ENCODE results near the gene NRP1. TPM values are rescaled to one million over a fixed set of nuclear protein-coding genes. Genes with fewer than 3 reads are reported as not detected.

NRP1 gene
- total RNA-seq, 2 donors from 2014 or later, result 0.33 to 1.5 TPM

DNA sequence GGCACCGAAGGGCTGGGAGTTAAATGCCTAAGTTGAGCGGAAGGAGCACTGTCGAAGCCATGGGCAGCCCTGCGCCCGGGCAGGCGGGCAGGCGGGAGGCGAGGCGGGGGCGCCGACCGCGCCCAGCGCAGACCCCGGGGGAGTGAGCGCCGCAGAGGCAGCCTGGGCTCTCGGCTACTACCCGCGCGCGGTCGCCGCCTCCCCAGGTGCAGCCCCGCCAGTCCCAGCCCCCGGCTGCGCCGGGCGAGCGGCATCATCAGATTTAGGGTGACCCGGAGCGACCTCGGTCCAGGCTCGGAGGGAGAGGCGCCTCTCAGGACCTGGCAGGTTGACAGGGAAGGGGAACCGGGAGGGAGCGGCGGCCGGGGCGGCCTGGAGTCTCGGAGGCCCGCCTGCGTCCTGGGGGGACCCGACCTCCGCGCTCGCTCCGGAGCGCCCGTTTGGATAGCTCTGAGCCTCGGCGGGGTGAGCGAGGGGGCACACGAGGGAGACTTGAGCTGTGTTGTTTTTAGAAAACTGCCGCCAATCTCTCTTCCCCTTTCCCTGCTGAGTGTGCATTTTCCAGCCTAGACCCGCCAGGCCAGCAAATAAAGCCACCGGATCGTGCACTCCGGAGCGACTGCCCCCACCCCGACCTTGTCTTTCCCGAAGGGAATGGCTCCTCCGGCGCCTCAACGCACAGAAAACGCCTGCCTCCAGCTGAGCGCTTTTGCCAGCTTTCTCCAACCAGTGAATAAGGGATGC lies 2.3 kb upstream of the NRP1 start:
- DNase-seq (ENCODE audit: low spot score) (no peak), ATAC-seq (peak in 1 of 2 donors; percentile 12)
- peaks cover 6 to 11% of the 10 kb centered on the region in 2 donors for H3K4me1 Mint-ChIP-seq (ENCODE audit: low read depth in 2 of 2)
- no peak overlapping the region for H3K4me3 Mint-ChIP-seq
- no peaks in the 10 kb centered on the region for H3K9me3 Mint-ChIP-seq
- H3K27me3 Mint-ChIP-seq, result peaks cover 37 to 50% of the 10 kb centered on the region in 2 donors
- no peaks in the 10 kb centered on the region for H3K36me3 Mint-ChIP-seq
- no peak overlapping the region for H3K27ac Mint-ChIP-seq

- Mint-ChIP-seq H3K36me3 (no peaks in the 10 kb centered on the region), H3K4me3 (no peak overlapping the region), H3K27me3 (peaks cover 42 to 58% of the 10 kb centered on the region in 2 donors), H3K4me1 (ENCODE audit: low read depth in 2 of 2) (peaks cover 6 to 11% of the 10 kb centered on the region in 2 donors), H3K9me3 (no peaks in the 10 kb centered on the region), H3K27ac (no peak overlapping the region)
- DNase-seq (ENCODE audit: low spot score) (no peak), ATAC-seq (no peak)
Observed at GRCh38 chr10:33335801-33336581, 1.5 kb upstream of the NRP1 start.

DNA sequence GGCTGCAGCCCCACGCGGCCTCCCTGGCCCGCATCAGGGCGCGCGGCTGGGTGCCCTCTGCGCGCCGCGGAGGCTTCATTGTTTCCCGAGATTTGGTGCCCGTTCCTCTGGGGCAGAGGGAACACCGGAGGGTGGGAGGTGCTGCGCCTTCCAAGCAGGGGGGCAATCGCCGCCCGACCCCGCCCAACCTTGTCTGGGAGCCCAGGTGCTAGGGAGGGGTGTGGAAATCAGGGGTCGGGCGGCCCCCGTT lies 1.0 kb upstream of the NRP1 start:
- no peaks in the 10 kb centered on the region for H3K36me3 Mint-ChIP-seq
- DNase-seq (ENCODE audit: low spot score), result no peak
- peak in 1 of 2 donors; percentile 15 for ATAC-seq
- H3K9me3 Mint-ChIP-seq, result no peaks in the 10 kb centered on the region
- H3K27ac Mint-ChIP-seq, result no peak overlapping the region
- no peak overlapping the region for H3K4me3 Mint-ChIP-seq
- H3K4me1 Mint-ChIP-seq (ENCODE audit: low read depth in 2 of 2), result peaks cover 6 to 11% of the 10 kb centered on the region in 2 donors
- H3K27me3 Mint-ChIP-seq, result peaks cover 44 to 63% of the 10 kb centered on the region in 2 donors

DNA sequence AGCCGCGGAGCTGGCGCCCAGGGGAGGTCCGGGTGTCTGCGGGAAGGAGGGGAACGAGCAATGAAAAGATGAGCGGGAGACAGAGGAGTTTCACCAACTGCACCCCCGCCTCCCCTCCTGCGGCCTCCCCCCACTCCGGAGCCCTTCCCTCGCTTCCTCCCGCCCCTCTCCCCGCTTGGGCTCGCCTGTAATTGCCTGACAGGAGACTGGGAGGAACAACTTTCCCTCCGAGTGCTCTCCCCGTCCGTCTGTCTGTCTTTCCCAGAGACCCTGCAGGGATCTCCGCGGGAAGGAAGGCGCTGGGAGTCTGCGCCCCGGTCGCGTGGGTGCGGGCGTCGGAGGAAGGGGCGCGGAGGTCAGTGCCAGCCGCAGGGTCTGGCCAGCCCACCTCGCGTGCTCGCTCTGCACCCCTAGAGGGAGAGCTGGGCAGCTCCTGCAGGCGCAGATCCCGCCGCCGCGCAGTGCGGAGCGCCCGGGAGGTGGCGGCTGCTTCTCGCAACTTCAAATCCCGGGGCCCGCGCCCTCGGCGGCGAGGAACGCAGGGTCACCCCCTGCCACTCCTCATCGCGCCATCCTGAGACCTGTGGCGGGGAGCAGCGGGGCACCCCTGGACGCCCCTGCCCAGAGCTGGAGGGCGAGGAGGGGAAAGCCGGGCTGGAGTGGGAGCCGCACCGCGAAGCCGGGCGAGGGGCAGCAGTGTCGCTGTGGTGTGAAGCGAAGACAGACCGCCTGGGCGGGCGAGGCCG lies 511 bp upstream of the NRP1 start:
- no peaks in the 10 kb centered on the region for H3K9me3 Mint-ChIP-seq

GRCh38 chr10:33333260-33334101 lies 986 bp downstream of the NRP1 start:
- H3K4me3 Mint-ChIP-seq, result peak overlapping the region; percentile 82
- H3K9me3 Mint-ChIP-seq, result no peaks in the 10 kb centered on the region
- no peak for DNase-seq (ENCODE audit: low spot score)
- H3K4me1 Mint-ChIP-seq (ENCODE audit: low read depth in 2 of 2), result peaks cover 6 to 11% of the 10 kb centered on the region in 2 donors
- peak; percentile 58 to 60 for ATAC-seq
- peaks cover 46 to 69% of the 10 kb centered on the region in 2 donors for H3K27me3 Mint-ChIP-seq
- H3K27ac Mint-ChIP-seq, result peak overlapping the region in 1 of 2 donors; percentile 51
- no peaks in the 10 kb centered on the region for H3K36me3 Mint-ChIP-seq

More for the DNA sequence above, 511 bp upstream of the NRP1 start:
- Mint-ChIP-seq H3K36me3 (no peaks in the 10 kb centered on the region), H3K27me3 (peaks cover 49 to 68% of the 10 kb centered on the region in 2 donors), H3K4me3 (peak overlapping the region; percentile 82), H3K27ac (no peak overlapping the region), H3K4me1 (ENCODE audit: low read depth in 2 of 2) (peaks cover 6 to 11% of the 10 kb centered on the region in 2 donors)
- ATAC-seq (peak; percentile 45 to 66), DNase-seq (ENCODE audit: low spot score) (no peak)

- H3K4me3 Mint-ChIP-seq, result no peak overlapping the region
- H3K27me3 Mint-ChIP-seq, result peaks cover 48 to 70% of the 10 kb centered on the region in 2 donors
- ATAC-seq (no peak), DNase-seq (ENCODE audit: low spot score) (no peak)
- H3K36me3 Mint-ChIP-seq, result no peaks in the 10 kb centered on the region
- no peak overlapping the region for H3K27ac Mint-ChIP-seq
- peaks cover 6 to 11% of the 10 kb centered on the region in 2 donors for H3K4me1 Mint-ChIP-seq (ENCODE audit: low read depth in 2 of 2)
- no peaks in the 10 kb centered on the region for H3K9me3 Mint-ChIP-seq
Observed at GRCh38 chr10:33332183-33333065, 2.0 kb downstream of the NRP1 start.

DNA sequence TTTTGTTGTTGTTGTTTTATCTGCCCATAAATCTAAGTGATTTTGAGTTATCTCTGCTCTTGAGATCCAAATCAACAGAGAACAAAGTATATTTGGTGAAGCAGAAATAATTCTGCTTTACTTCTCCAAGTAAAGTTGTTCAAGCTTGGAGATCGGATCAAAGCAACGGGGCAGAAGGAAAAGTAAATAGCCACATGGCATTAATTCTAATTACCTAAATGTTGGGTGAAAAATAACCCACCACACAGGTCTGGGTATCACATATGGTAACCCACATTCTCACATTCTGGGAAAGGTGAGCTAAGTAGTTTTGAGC lies 3.1 kb downstream of the NRP1 start:
- H3K27me3 Mint-ChIP-seq, result peaks cover 43 to 74% of the 10 kb centered on the region in 2 donors
- no peaks in the 10 kb centered on the region for H3K9me3 Mint-ChIP-seq
- no peak overlapping the region for H3K4me3 Mint-ChIP-seq
- no peak for ATAC-seq
- peaks cover 6 to 11% of the 10 kb centered on the region in 2 donors for H3K4me1 Mint-ChIP-seq (ENCODE audit: low read depth in 2 of 2)
- no peaks in the 10 kb centered on the region for H3K36me3 Mint-ChIP-seq
- DNase-seq (ENCODE audit: low spot score), result no peak
- H3K27ac Mint-ChIP-seq, result no peak overlapping the region

DNA sequence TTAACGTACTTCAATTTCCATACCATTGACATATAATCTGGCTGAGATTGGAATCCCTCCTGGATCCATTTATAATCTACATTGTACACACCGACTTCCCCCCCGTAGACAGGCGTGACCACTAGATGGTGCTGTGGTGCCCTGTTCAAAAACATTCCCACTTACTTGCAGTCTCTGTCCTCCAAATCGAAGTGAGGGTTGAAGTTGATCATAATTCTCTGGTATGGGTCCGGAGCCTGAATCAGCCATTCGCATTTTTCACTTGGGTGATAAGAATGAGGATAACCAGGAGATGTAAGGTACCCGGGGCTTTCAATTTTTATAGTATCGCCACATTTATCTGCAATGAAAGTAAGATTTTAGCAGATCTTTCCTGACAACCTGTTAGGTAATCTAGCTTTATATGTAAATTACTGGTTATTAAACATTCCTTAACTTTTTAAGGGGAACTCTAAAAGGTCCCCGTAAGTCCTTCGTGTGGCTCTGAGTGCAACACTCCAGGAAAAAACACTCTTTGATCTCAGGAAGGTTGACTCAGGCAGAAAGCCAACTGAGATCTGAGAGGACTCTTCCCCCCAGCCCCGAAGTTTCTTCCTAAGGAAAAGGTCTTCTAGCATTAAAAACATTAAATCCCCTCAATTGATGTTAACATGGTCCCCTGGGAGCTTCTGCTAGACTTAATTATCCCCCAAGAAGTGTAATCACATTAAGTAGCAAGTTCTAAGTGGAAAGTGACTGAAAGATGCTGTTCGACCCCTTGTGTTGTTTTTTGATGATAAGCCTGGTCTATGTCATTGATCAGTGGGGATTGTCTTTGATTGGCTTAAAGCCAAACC lies 3.7 kb downstream of the NRP1 start:
- H3K27ac Mint-ChIP-seq, result no peak overlapping the region
- peaks cover 6 to 11% of the 10 kb centered on the region in 2 donors for H3K4me1 Mint-ChIP-seq (ENCODE audit: low read depth in 2 of 2)
- H3K9me3 Mint-ChIP-seq, result no peaks in the 10 kb centered on the region
- H3K27me3 Mint-ChIP-seq, result peaks cover 41 to 80% of the 10 kb centered on the region in 2 donors
- ATAC-seq (peak; percentile 67 to 69), DNase-seq (ENCODE audit: low spot score) (peak; percentile 78)
- no peaks in the 10 kb centered on the region for H3K36me3 Mint-ChIP-seq
- H3K4me3 Mint-ChIP-seq, result no peak overlapping the region

GRCh38 chr10:33329178-33329577 lies 5.3 kb downstream of the NRP1 start:
- peaks cover 41 to 82% of the 10 kb centered on the region in 2 donors for H3K27me3 Mint-ChIP-seq
- H3K27ac Mint-ChIP-seq, result no peak overlapping the region
- no peaks in the 10 kb centered on the region for H3K9me3 Mint-ChIP-seq
- no peaks in the 10 kb centered on the region for H3K36me3 Mint-ChIP-seq
- H3K4me1 Mint-ChIP-seq (ENCODE audit: low read depth in 2 of 2), result peaks cover 6 to 11% of the 10 kb centered on the region in 2 donors
- DNase-seq (ENCODE audit: low spot score), result no peak
- ATAC-seq, result no peak
- no peak overlapping the region for H3K4me3 Mint-ChIP-seq

- H3K9me3 Mint-ChIP-seq, result no peaks in the 10 kb centered on the region
- DNase-seq (ENCODE audit: low spot score), result no peak
- no peak overlapping the region for H3K4me3 Mint-ChIP-seq
- no peak for ATAC-seq
- H3K36me3 Mint-ChIP-seq, result no peaks in the 10 kb centered on the region
- H3K4me1 Mint-ChIP-seq (ENCODE audit: low read depth in 2 of 2), result peaks cover 0 to 3% of the 10 kb centered on the region in 2 donors
- peaks cover 37 to 81% of the 10 kb centered on the region in 2 donors for H3K27me3 Mint-ChIP-seq
- H3K27ac Mint-ChIP-seq, result no peak overlapping the region
Observed at GRCh38 chr10:33328253-33328652, 6.2 kb downstream of the NRP1 start.

DNA sequence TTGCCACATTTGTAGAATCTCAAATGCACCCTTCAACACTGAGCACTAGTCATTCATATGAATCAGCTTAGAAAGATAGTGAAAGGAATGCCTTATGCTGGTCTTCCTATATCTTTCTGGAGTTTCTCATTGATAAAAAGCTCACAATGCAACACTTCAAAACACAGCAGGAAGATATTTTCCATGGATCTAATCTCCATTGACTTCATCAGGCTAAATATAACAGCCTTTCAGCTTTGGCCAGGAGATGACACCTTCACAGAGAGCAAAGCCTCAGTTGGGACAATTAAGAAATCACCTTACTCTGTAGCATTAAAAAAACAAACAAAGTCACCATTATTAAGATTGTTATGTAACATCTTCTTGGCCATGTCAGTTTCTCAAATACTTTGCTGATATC lies 6.7 kb downstream of the NRP1 start:
- peaks cover 35 to 78% of the 10 kb centered on the region in 2 donors for H3K27me3 Mint-ChIP-seq
- no peak overlapping the region for H3K27ac Mint-ChIP-seq
- H3K36me3 Mint-ChIP-seq, result no peaks in the 10 kb centered on the region
- H3K4me1 Mint-ChIP-seq (ENCODE audit: low read depth in 2 of 2), result no peaks in the 10 kb centered on the region
- DNase-seq (ENCODE audit: low spot score) (no peak), ATAC-seq (no peak)
- H3K9me3 Mint-ChIP-seq, result no peaks in the 10 kb centered on the region
- H3K4me3 Mint-ChIP-seq, result no peak overlapping the region

DNA sequence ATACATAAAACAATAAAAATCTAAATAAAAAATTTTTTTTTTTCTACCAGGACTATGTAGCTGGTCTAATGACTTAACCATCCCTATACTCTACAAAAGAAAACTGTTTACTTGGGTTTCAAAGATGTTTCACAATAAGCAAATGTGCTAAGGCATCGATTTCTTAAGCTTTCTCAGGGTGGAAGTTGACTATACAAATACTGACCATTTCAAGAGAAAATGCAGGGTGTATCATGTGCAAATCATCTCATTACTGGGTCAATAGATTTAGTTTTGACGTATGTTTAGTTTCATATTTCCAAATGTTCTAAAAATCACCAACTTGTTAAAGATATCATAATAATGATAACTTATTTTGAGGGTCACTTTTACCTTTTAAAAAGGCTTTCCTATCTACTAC lies 7.5 kb downstream of the NRP1 start:
- no peak for ATAC-seq
- Mint-ChIP-seq H3K27me3 (peaks cover 29 to 71% of the 10 kb centered on the region in 2 donors), H3K27ac (no peak overlapping the region), H3K4me1 (ENCODE audit: low read depth in 2 of 2) (no peaks in the 10 kb centered on the region), H3K36me3 (no peaks in the 10 kb centered on the region), H3K9me3 (no peaks in the 10 kb centered on the region), H3K4me3 (no peak overlapping the region)
- DNase-seq (ENCODE audit: low spot score), result no peak

All from natural killer cell treated with Interleukin-12 subunit alpha and Interleukin-12 subunit beta and Interleukin-15 and Interleukin-18, amount 100 ng/mL, for 72 hours (primary cell).